Activated T-cell treated with anti-CD3 and anti-CD28 coated beads, Interleukin-2, amount 50 U/mL, for 72 hours (primary cell): ENCODE results near the gene RNF115. TPM values are rescaled to one million over a fixed set of nuclear protein-coding genes. Genes with fewer than 3 reads are reported as not detected.
"Not testable (repeated sequence)": the region's sequence is repeated elsewhere in the genome, so short reads cannot be mapped to it uniquely, and the experiment has no call there.

Experiments
- ATAC-seq, 2 donors: fragments of 150-1000 bp; cut with Tn5 transposase; replicated peaks in 1 of 2; 2 replicates each; pipeline ENCODE4 v1.10.0; 2021; ENCODE audit warnings: moderate library complexity in 2 of 2, mild to moderate bottlenecking in 1 of 2
- DNase-seq, 2 donors: peaks; one replicate each; pipeline ENCODE4 v3.0.0; 2021 to 2022; ENCODE audit warnings: mixed read lengths in 1 of 2
- H3K27ac Mint-ChIP-seq: one replicate; pipeline ENCODE4 v1.8.0; 2022; ENCODE audit warnings: mild to moderate bottlenecking, moderate library complexity, mixed read lengths
- H3K27me3 Mint-ChIP-seq: one replicate; pipeline ENCODE4 v1.8.0; 2022; ENCODE audit warnings: low read depth, mixed read lengths
- H3K36me3 Mint-ChIP-seq, 2 donors: one replicate each; pipeline ENCODE4 v1.8.0; 2022; ENCODE audit warnings: mixed read lengths in 2 of 2, mild to moderate bottlenecking in 1 of 2; ENCODE audit not compliant: insufficient read depth in 2 of 2
- H3K4me1 Mint-ChIP-seq: one replicate; pipeline ENCODE4 v1.8.0; 2022; ENCODE audit warnings: low read depth, mixed read lengths
- H3K4me3 Mint-ChIP-seq, 2 donors: one replicate each; pipeline ENCODE4 v1.8.0; 2022; ENCODE audit warnings: mild to moderate bottlenecking in 2 of 2, mixed read lengths in 2 of 2, moderate library complexity in 2 of 2
- H3K9me3 Mint-ChIP-seq, 2 donors: one replicate each; pipeline ENCODE4 v1.8.0; 2022; ENCODE audit warnings: mixed read lengths in 2 of 2
- total RNA-seq, 2 donors: library from RNA; stranded (reverse); gene quantifications; one replicate each; pipeline ENCODE4 v1.2.3, GENCODE V29; 2022

RNF115 gene
- total RNA-seq, 2 donors from 2014 or later, result 22.4 to 27.4 TPM

DNA sequence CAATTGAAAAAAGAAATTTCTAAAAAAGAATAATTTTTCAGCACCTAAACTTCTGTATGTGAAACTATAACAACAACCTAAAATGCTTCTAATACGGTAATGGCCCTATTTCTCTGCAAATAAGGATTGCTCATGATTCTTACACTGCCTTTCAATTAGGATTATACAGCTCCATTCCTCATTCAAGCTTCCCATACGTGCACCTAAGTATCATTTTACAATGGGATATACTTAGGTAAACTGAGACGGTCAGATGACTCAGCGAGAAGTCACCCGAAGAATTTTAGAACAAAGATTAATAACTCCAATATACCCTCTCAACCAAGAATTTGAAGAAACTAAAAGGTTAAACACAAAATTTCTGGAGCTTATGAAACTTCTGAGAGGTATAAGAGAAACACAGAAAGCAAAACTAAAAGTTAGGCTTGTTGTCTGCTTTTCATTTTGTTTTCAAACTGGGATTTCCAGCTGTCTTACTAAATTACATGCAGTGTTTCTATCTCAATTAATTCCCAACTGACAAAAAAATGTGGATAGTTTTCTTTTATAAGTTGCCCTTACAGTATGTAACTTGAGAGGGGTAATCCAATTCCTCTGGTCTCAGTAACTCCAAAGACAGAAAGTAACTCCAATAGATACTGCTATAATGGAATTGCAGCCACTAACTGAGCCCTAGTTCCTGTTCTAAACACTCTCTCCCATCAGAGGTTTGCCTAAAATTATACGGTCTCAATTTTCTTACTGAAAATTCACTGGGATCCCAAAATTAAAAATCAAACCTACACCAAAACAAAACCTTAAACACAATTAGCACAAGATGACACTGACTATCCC lies 10.7 kb downstream of the RNF115 start:
- H3K4me1 Mint-ChIP-seq, H3K36me3 Mint-ChIP-seq, H3K4me3 Mint-ChIP-seq, H3K27ac Mint-ChIP-seq, H3K27me3 Mint-ChIP-seq, DNase-seq, H3K9me3 Mint-ChIP-seq, ATAC-seq: not testable (repeated sequence)

DNA sequence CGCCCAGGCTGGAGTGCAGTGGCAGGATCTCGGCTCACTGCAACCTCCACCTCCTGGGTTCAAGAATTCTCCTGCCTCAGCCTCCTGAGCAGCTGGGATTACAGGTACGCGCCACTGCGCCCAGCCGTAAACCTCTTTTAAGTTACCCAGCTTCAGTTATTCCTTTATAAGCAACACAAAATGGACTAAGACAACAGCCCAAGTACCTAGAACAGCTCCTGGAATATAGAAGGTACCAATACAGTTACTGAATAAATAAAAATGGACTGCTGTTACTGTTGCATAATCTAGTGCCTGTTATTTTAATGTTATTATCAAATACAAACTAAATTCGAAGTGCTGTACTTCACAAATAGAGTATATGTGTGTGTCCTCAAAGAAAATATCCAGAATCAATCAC lies 17.1 kb downstream of the RNF115 start:
- Mint-ChIP-seq H3K4me3 (no peak overlapping the region), H3K36me3 (peaks cover 0 to 3% of the 10 kb centered on the region in 2 donors)

GRCh38 chr1:145806408-145806807 lies 17.5 kb downstream of the RNF115 start:
- DNase-seq (no peak), ATAC-seq (no peak)
- Mint-ChIP-seq H3K9me3 (no peaks in the 10 kb centered on the region), H3K27me3 (no peaks in the 10 kb centered on the region), H3K27ac (no peak overlapping the region), H3K4me3 (no peak overlapping the region), H3K36me3 (peaks cover 0 to 3% of the 10 kb centered on the region in 2 donors), H3K4me1 (peaks cover 19% of the 10 kb centered on the region)

More for the DNA sequence above, 17.1 kb downstream of the RNF115 start:
- Mint-ChIP-seq H3K9me3 (no peaks in the 10 kb centered on the region), H3K27me3 (no peaks in the 10 kb centered on the region), H3K27ac (no peak overlapping the region), H3K4me1 (peaks cover 20% of the 10 kb centered on the region)
- ATAC-seq (no peak), DNase-seq (no peak)

- ATAC-seq, result no peak
- no peak overlapping the region for H3K4me3 Mint-ChIP-seq
- peaks cover 0 to 3% of the 10 kb centered on the region in 2 donors for H3K36me3 Mint-ChIP-seq
- DNase-seq, result no peak
- H3K27me3 Mint-ChIP-seq, result no peaks in the 10 kb centered on the region
- no peaks in the 10 kb centered on the region for H3K9me3 Mint-ChIP-seq
- peaks cover 24% of the 10 kb centered on the region for H3K4me1 Mint-ChIP-seq
- no peak overlapping the region for H3K27ac Mint-ChIP-seq
Observed at GRCh38 chr1:145805057-145805456, 18.8 kb downstream of the RNF115 start.

GRCh38 chr1:145804235-145805045 lies 19.5 kb downstream of the RNF115 start:
- no peak overlapping the region for H3K27ac Mint-ChIP-seq
- ATAC-seq (no peak), DNase-seq (no peak)
- H3K4me3 Mint-ChIP-seq, result no peak overlapping the region
- H3K4me1 Mint-ChIP-seq, result peaks cover 27% of the 10 kb centered on the region
- peaks cover 1 to 6% of the 10 kb centered on the region in 2 donors for H3K36me3 Mint-ChIP-seq
- peaks cover 0 to 2% of the 10 kb centered on the region in 2 donors for H3K9me3 Mint-ChIP-seq
- H3K27me3 Mint-ChIP-seq, result no peaks in the 10 kb centered on the region

- peaks cover 19% of the 10 kb centered on the region for H3K4me1 Mint-ChIP-seq
- peaks cover 11 to 12% of the 10 kb centered on the region in 2 donors for H3K9me3 Mint-ChIP-seq
- H3K27me3 Mint-ChIP-seq, result no peaks in the 10 kb centered on the region
- ATAC-seq (no peak), DNase-seq (no peak)
- H3K27ac Mint-ChIP-seq, result no peak overlapping the region
- peaks cover 17 to 36% of the 10 kb centered on the region in 2 donors for H3K36me3 Mint-ChIP-seq
- no peak overlapping the region for H3K4me3 Mint-ChIP-seq
Observed at GRCh38 chr1:145799806-145800205, 24.1 kb downstream of the RNF115 start.

- Mint-ChIP-seq H3K9me3 (peaks cover 11 to 12% of the 10 kb centered on the region in 2 donors), H3K4me3 (no peak overlapping the region), H3K4me1 (peaks cover 24% of the 10 kb centered on the region), H3K36me3 (peaks cover 17 to 40% of the 10 kb centered on the region in 2 donors), H3K27ac (no peak overlapping the region), H3K27me3 (no peaks in the 10 kb centered on the region)
- DNase-seq (no peak), ATAC-seq (no peak)
Observed at GRCh38 chr1:145796753-145797152, 27.1 kb downstream of the RNF115 start.

DNA sequence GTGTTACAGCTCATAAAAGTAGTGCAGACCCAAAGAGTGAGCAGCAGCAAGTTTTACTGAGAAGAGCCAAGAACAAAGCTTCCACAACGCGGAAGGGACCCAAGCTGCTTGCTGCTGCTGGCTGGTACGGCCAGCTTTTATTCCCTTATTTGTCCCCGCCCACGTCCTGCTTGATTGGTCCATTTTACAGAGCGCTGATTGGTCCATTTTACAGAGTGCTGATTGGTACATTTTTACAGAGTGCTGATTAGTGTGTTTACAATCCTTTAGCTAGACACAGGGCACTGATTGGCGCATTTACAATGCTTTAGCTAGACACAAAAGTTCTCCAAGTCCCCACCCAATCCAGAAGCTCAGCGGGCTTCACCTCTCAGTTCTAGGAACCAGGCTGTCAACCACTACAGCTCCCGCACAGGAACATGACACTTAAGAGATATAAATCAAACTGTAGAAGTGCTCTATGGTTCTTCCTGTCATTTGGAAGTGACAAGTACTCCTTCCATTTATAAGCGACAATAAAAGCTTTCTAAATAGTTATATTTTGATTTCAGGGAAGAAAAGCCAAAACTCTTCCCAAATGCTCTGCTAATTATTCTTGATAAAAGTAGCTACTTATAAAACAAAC lies 28.5 kb downstream of the RNF115 start:
- Mint-ChIP-seq H3K9me3 (peaks cover 11 to 12% of the 10 kb centered on the region in 2 donors), H3K36me3 (peaks cover 17 to 40% of the 10 kb centered on the region in 2 donors), H3K27ac (no peak overlapping the region), H3K4me1 (peaks cover 20% of the 10 kb centered on the region), H3K4me3 (no peak overlapping the region), H3K27me3 (no peaks in the 10 kb centered on the region)
- ATAC-seq, result no peak
- no peak for DNase-seq

GRCh38 chr1:145792484-145792883 lies 31.4 kb downstream of the RNF115 start:
- no peak overlapping the region for H3K4me3 Mint-ChIP-seq
- peaks cover 8 to 10% of the 10 kb centered on the region in 2 donors for H3K9me3 Mint-ChIP-seq
- no peak for ATAC-seq
- no peak for DNase-seq
- no peaks in the 10 kb centered on the region for H3K27me3 Mint-ChIP-seq
- H3K4me1 Mint-ChIP-seq, result peaks cover 15% of the 10 kb centered on the region
- H3K27ac Mint-ChIP-seq, result no peak overlapping the region
- peaks cover 8 to 24% of the 10 kb centered on the region in 2 donors for H3K36me3 Mint-ChIP-seq

GRCh38 chr1:145791860-145792259 lies 32.0 kb downstream of the RNF115 start:
- H3K27me3 Mint-ChIP-seq, H3K4me3 Mint-ChIP-seq, H3K9me3 Mint-ChIP-seq, DNase-seq, H3K27ac Mint-ChIP-seq, ATAC-seq: not testable (repeated sequence)
- Mint-ChIP-seq H3K36me3 (peaks cover 4 to 18% of the 10 kb centered on the region in 2 donors), H3K4me1 (peaks cover 19% of the 10 kb centered on the region)

DNA sequence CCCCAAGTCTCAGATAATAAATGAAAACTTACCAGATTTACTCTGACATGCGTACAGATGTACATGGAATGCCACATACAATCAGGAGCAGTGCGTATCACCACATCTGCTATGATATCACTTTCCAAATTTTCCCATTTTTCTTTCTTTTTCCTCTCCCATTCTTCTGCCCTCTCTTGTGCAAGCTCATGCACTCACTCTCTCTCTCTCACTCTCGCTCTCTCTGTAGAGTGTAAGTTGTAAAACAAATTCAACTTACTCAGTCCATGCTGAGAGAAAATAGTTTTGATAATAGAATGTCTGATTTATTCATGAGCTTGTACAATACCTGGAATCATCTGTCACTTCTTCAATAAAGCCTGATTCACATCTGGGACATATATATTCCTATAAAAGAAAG lies 35.3 kb downstream of the RNF115 start:
- H3K36me3 Mint-ChIP-seq, result peaks cover 0 to 8% of the 10 kb centered on the region in 2 donors
- no peak overlapping the region for H3K4me3 Mint-ChIP-seq
- no peak overlapping the region for H3K27ac Mint-ChIP-seq
- no peaks in the 10 kb centered on the region for H3K9me3 Mint-ChIP-seq
- no peak for DNase-seq
- peaks cover 43% of the 10 kb centered on the region for H3K4me1 Mint-ChIP-seq
- no peaks in the 10 kb centered on the region for H3K27me3 Mint-ChIP-seq
- ATAC-seq, result no peak

DNA sequence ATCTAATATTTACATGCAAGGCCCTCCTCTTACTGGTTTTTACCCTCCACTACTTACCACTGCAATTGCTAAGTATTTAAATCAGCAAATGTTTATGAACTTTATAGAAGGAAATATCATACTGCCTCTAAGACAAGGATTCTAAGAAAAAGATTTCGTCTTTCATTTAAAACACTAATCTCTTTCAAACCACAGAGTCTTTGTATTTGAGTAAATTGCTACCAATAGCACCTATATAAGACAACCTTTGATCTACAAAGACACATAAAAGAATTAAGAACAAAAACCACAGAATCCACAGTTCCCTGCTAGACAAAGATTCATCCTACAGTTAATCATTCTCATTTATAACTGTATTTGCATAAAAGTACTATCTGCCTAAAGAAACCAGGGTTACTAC lies 37.6 kb downstream of the RNF115 start:
- H3K4me3 Mint-ChIP-seq, result peak overlapping the region; percentile 2 to 51
- H3K9me3 Mint-ChIP-seq, result no peaks in the 10 kb centered on the region
- peaks cover 0 to 11% of the 10 kb centered on the region in 2 donors for H3K36me3 Mint-ChIP-seq
- ATAC-seq (peak; percentile 69 to 75), DNase-seq (no peak)
- peaks cover 37% of the 10 kb centered on the region for H3K4me1 Mint-ChIP-seq
- no peaks in the 10 kb centered on the region for H3K27me3 Mint-ChIP-seq
- H3K27ac Mint-ChIP-seq, result peak overlapping the region; percentile 36

DNA sequence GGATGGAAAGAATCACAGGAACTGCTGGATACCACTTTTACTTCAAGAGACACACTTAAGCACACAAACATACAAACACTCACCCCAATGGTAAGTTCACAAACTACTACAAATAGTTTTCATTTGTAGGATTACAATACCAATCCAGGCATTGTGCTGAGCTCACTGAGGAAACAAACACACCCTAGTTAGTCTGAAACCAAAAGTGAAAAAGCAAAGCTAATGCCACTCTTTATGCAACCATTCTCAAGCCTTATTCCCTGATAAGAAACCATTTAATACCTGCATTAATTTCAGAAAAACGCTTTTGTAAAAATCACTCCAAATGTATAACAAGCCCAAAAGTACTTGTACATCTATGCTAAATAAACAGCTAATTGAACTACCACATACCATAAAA lies 38.3 kb downstream of the RNF115 start:
- H3K27ac Mint-ChIP-seq, result no peak overlapping the region
- H3K36me3 Mint-ChIP-seq, result peaks cover 0 to 13% of the 10 kb centered on the region in 2 donors
- H3K27me3 Mint-ChIP-seq, result no peaks in the 10 kb centered on the region
- no peak for ATAC-seq
- H3K4me1 Mint-ChIP-seq, result peaks cover 37% of the 10 kb centered on the region
- H3K9me3 Mint-ChIP-seq, result no peaks in the 10 kb centered on the region
- no peak for DNase-seq
- peak overlapping the region in 1 of 2 donors; percentile 51 for H3K4me3 Mint-ChIP-seq
